Fibroblast of villous mesenchyme (primary cell): Measurements from ENCODE around the gene RASA3. TPM values are rescaled to one million over a fixed set of nuclear protein-coding genes. Genes with fewer than 3 reads are reported as not detected.

Experiments used
- DNase-seq: peaks from one replicate; pipeline ENCODE4 v3.0.0-alpha.2; 2010; ENCODE audit warnings: low read depth
- H3K4me3 ChIP-seq: 2 replicates; pipeline ENCODE4 v1.5.1; 2011; ENCODE audit warnings: low read depth, mild to moderate bottlenecking, low read length
- CTCF ChIP-seq: IDR thresholded peaks from 2 replicates; pipeline ENCODE4 v1.5.1; 2012; ENCODE audit warnings: low read depth, mild to moderate bottlenecking, low read length; ENCODE audit not compliant: insufficient read depth
- total RNA-seq: library from RNA; depleted of rRNA; stranded (reverse); fragments of >200 nt; gene quantifications from 2 replicates; pipeline ENCODE4 v1.2.3, GENCODE V29; 2012

Gene RASA3
- total RNA-seq, 1 donor, result 34.1 TPM

GRCh38 chr13:113933901-113934300, 198.5 kb downstream of the RASA3 start:
- no peak overlapping the region for H3K4me3 ChIP-seq
- no peak for TF ChIP-seq CTCF
- no peak for DNase-seq

- DNase-seq, result no peak
- H3K4me3 ChIP-seq, result no peak overlapping the region
- TF ChIP-seq CTCF, result no peak
Observed at GRCh38 chr13:113931841-113932459, 200.5 kb downstream of the RASA3 start.

- DNase-seq, result no peak
- no peak for TF ChIP-seq CTCF
- no peak overlapping the region for H3K4me3 ChIP-seq
Observed at GRCh38 chr13:113930671-113931637, 201.5 kb downstream of the RASA3 start.

GRCh38 chr13:113929628-113930615, 202.5 kb downstream of the RASA3 start:
- no peak for DNase-seq
- TF ChIP-seq CTCF, result no peak

GRCh38 chr13:113928685-113929627, 203.5 kb downstream of the RASA3 start:
- H3K4me3 ChIP-seq, result no peak overlapping the region
- peak; percentile 84 for DNase-seq
- TF ChIP-seq CTCF, result no peak

More at GRCh38 chr13:113929628-113930615, 202.5 kb downstream of the RASA3 start:
- no peak overlapping the region for H3K4me3 ChIP-seq

Other genes starting within 250 kb of the RASA3 start
- gene C13orf46, start 158.5 kb downstream of the RASA3 start, total RNA-seq, result under 0.01 TPM in 2 replicates
- not detected in 2 replicates for gene CFAP97D2, start 46.6 kb upstream of the RASA3 start, total RNA-seq
- gene CDC16, start 102.3 kb upstream of the RASA3 start, total RNA-seq, result 58.0 and 62.6 TPM in 2 replicates
- 20.7 and 27.1 TPM in 2 replicates for gene UPF3A, start 149.0 kb upstream of the RASA3 start, total RNA-seq
- 16.1 and 16.8 TPM in 2 replicates for gene CHAMP1, start 181.9 kb upstream of the RASA3 start, total RNA-seq